Activated T-helper 2 cell treated with anti-CD3 and anti-CD28 coated beads, Interferon-gamma antibody, Interleukin-2, Interleukin-4, amounts not matched to agents 10 μg/mL and 5 μg/mL and 100 μg/mL, durations not matched to agents 14 hours and 24 hours and 36 hours (primary cell): ENCODE results near the gene WASL. TPM values are rescaled to one million over a fixed set of nuclear protein-coding genes. Genes with fewer than 3 reads are reported as not detected.
A peak's percentile ranks its signal among the peaks of the same experiment; 100 is the strongest.

Experiments
- DNase-seq: peaks from one replicate; pipeline ENCODE4 v3.0.0; 2021; ENCODE audit warnings: low spot score
- H3K27ac Mint-ChIP-seq: one replicate; pipeline ENCODE4 v1.8.0; 2021; ENCODE audit warnings: mixed read lengths
- H3K27me3 Mint-ChIP-seq: one replicate; pipeline ENCODE4 v1.8.0; 2021; ENCODE audit warnings: low read depth, mixed read lengths
- H3K36me3 Mint-ChIP-seq: one replicate; pipeline ENCODE4 v1.8.0; 2021; ENCODE audit warnings: low read depth, mixed read lengths
- H3K4me1 Mint-ChIP-seq: one replicate; pipeline ENCODE4 v1.8.0; 2021; ENCODE audit warnings: low read depth, mixed read lengths
- H3K4me3 Mint-ChIP-seq: one replicate; pipeline ENCODE4 v1.8.0; 2021; ENCODE audit warnings: low read depth, mild to moderate bottlenecking, moderate library complexity, mixed read lengths
- H3K9me3 Mint-ChIP-seq: one replicate; pipeline ENCODE4 v1.8.0; 2021; ENCODE audit warnings: mixed read lengths
- intact Hi-C: fragments of 100-400 bp; cut with micrococcal nuclease; formaldehyde crosslinking; loops from one replicate; pipeline ENCODE4 v1.15.1; 2023
- total RNA-seq: library from RNA; stranded (reverse); gene quantifications from 2 replicates; pipeline ENCODE4 v1.2.3, GENCODE V29; 2022

Gene WASL
- total RNA-seq, 1 donor from 2014 or later = 6.6 TPM

- Mint-ChIP-seq H3K27ac (no peak overlapping the region), H3K27me3 (peaks cover 19% of the 10 kb centered on the region), H3K36me3 (no peaks in the 10 kb centered on the region), H3K4me1 (peaks cover 8% of the 10 kb centered on the region), H3K9me3 (no peaks in the 10 kb centered on the region), H3K4me3 (no peak overlapping the region)
- intact Hi-C loops = no loop called here
- no peak for DNase-seq
These were observed 8.3 kb upstream of the WASL start for GRCh38 chr7:123757095-123757494.

- intact Hi-C loops = no loop called here
- Mint-ChIP-seq H3K9me3 (no peaks in the 10 kb centered on the region), H3K4me3 (no peak overlapping the region), H3K27ac (no peak overlapping the region), H3K36me3 (no peaks in the 10 kb centered on the region), H3K27me3 (peaks cover 19% of the 10 kb centered on the region), H3K4me1 (peaks cover 13% of the 10 kb centered on the region)
- DNase-seq = no peak
These were observed 6.5 kb upstream of the WASL start for GRCh38 chr7:123755338-123755737.

GRCh38 chr7:123754271-123754871 lies 5.6 kb upstream of the WASL start:
- Mint-ChIP-seq H3K4me1 (peaks cover 17% of the 10 kb centered on the region), H3K9me3 (no peaks in the 10 kb centered on the region), H3K36me3 (no peaks in the 10 kb centered on the region), H3K27me3 (peaks cover 16% of the 10 kb centered on the region), H3K4me3 (no peak overlapping the region), H3K27ac (no peak overlapping the region)
- DNase-seq = no peak
- intact Hi-C loops = no loop called here

- no peak for DNase-seq
- Mint-ChIP-seq H3K4me1 (peaks cover 23% of the 10 kb centered on the region), H3K36me3 (peaks cover 7% of the 10 kb centered on the region), H3K9me3 (no peaks in the 10 kb centered on the region), H3K4me3 (no peak overlapping the region), H3K27ac (no peak overlapping the region), H3K27me3 (peaks cover 16% of the 10 kb centered on the region)
- intact Hi-C loops = no loop called here
These were observed 3.7 kb upstream of the WASL start for GRCh38 chr7:123752534-123752933.

GRCh38 chr7:123751821-123752220 lies 3.0 kb upstream of the WASL start:
- Mint-ChIP-seq H3K4me3 (no peak overlapping the region), H3K27ac (no peak overlapping the region), H3K9me3 (no peaks in the 10 kb centered on the region), H3K4me1 (peaks cover 30% of the 10 kb centered on the region), H3K36me3 (peaks cover 8% of the 10 kb centered on the region), H3K27me3 (peaks cover 16% of the 10 kb centered on the region)
- no peak for DNase-seq
- intact Hi-C loops = no loop called here

GRCh38 chr7:123750389-123751230 lies 1.8 kb upstream of the WASL start:
- H3K9me3 Mint-ChIP-seq = no peaks in the 10 kb centered on the region
- no peak overlapping the region for H3K4me3 Mint-ChIP-seq
- intact Hi-C loops = no loop called here
- DNase-seq = no peak
- no peak overlapping the region for H3K27ac Mint-ChIP-seq
- H3K27me3 Mint-ChIP-seq = peaks cover 16% of the 10 kb centered on the region
- H3K36me3 Mint-ChIP-seq = peaks cover 17% of the 10 kb centered on the region
- peaks cover 42% of the 10 kb centered on the region for H3K4me1 Mint-ChIP-seq

GRCh38 chr7:123749537-123749857 lies 694 bp upstream of the WASL start:
- Mint-ChIP-seq H3K36me3 (peaks cover 22% of the 10 kb centered on the region), H3K9me3 (no peaks in the 10 kb centered on the region), H3K27ac (peak overlapping the region; percentile 95), H3K4me3 (peak overlapping the region; percentile 88), H3K4me1 (peaks cover 44% of the 10 kb centered on the region), H3K27me3 (peaks cover 14% of the 10 kb centered on the region)
- DNase-seq = no peak
- intact Hi-C loops = loop anchor here (1.0 to 10.0 kb wide), 5 partner anchors 21 to 217 kb away; partner anchors contain the start of genes IQUB and NDUFA5

GRCh38 chr7:123748171-123748733 lies 551 bp downstream of the WASL start:
- peaks cover 8% of the 10 kb centered on the region for H3K27me3 Mint-ChIP-seq
- peaks cover 56% of the 10 kb centered on the region for H3K4me1 Mint-ChIP-seq
- H3K4me3 Mint-ChIP-seq = peak overlapping the region; percentile 97
- no peaks in the 10 kb centered on the region for H3K9me3 Mint-ChIP-seq
- peak; percentile 26 for DNase-seq
- H3K36me3 Mint-ChIP-seq = peaks cover 22% of the 10 kb centered on the region
- H3K27ac Mint-ChIP-seq = peak overlapping the region; percentile 93
- intact Hi-C loops = loop anchor here (2.0 to 10.0 kb wide), 3 partner anchors 53 to 216 kb away; partner anchors contain the start of genes IQUB and NDUFA5

GRCh38 chr7:123747620-123748141 lies 1.1 kb downstream of the WASL start:
- Mint-ChIP-seq H3K27me3 (peaks cover 4% of the 10 kb centered on the region), H3K36me3 (peaks cover 22% of the 10 kb centered on the region), H3K9me3 (no peaks in the 10 kb centered on the region), H3K4me1 (peaks cover 59% of the 10 kb centered on the region), H3K4me3 (peak overlapping the region; percentile 97), H3K27ac (peak overlapping the region; percentile 93)
- peak; percentile 11 for DNase-seq
- intact Hi-C loops = loop anchor here (1.0 to 10.0 kb wide), 4 partner anchors 53 to 215 kb away; partner anchors contain the start of genes IQUB and NDUFA5

GRCh38 chr7:123746931-123747488 lies 1.8 kb downstream of the WASL start:
- H3K36me3 Mint-ChIP-seq = peaks cover 22% of the 10 kb centered on the region
- peaks cover 63% of the 10 kb centered on the region for H3K4me1 Mint-ChIP-seq
- intact Hi-C loops = loop anchor here (1.0 to 10.0 kb wide), 3 partner anchors 52 to 215 kb away; partner anchors contain the start of gene IQUB
- peak overlapping the region; percentile 93 for H3K27ac Mint-ChIP-seq
- peaks cover 3% of the 10 kb centered on the region for H3K27me3 Mint-ChIP-seq
- DNase-seq = no peak
- no peaks in the 10 kb centered on the region for H3K9me3 Mint-ChIP-seq
- H3K4me3 Mint-ChIP-seq = peak overlapping the region; percentile 97

GRCh38 chr7:123746055-123746454 lies 2.7 kb downstream of the WASL start:
- Mint-ChIP-seq H3K4me1 (peaks cover 57% of the 10 kb centered on the region), H3K9me3 (no peaks in the 10 kb centered on the region), H3K27me3 (no peaks in the 10 kb centered on the region), H3K4me3 (peak overlapping the region; percentile 97), H3K36me3 (peaks cover 22% of the 10 kb centered on the region), H3K27ac (no peak overlapping the region)
- intact Hi-C loops = loop anchor here (5.0 to 10.0 kb wide), 2 partner anchors 51 to 214 kb away; partner anchors contain the start of gene IQUB
- DNase-seq = no peak

GRCh38 chr7:123745437-123745836 lies 3.4 kb downstream of the WASL start:
- H3K4me1 Mint-ChIP-seq = peaks cover 59% of the 10 kb centered on the region
- no peak overlapping the region for H3K27ac Mint-ChIP-seq
- H3K9me3 Mint-ChIP-seq = no peaks in the 10 kb centered on the region
- no peaks in the 10 kb centered on the region for H3K27me3 Mint-ChIP-seq
- DNase-seq = no peak
- intact Hi-C loops = loop anchor here (5.0 to 10.0 kb wide), 2 partner anchors 51 to 213 kb away; partner anchors contain the start of gene IQUB
- H3K4me3 Mint-ChIP-seq = no peak overlapping the region
- H3K36me3 Mint-ChIP-seq = peaks cover 22% of the 10 kb centered on the region
